T-helper 1 cell (primary cell): ENCODE measurements around the gene CXCL3.

Experiments used
- DNase-seq, 5 donors: peaks; one replicate each; pipeline ENCODE4 v3.0.0-alpha.2; 2012 to 2020

The CXCL3 gene

DNA sequence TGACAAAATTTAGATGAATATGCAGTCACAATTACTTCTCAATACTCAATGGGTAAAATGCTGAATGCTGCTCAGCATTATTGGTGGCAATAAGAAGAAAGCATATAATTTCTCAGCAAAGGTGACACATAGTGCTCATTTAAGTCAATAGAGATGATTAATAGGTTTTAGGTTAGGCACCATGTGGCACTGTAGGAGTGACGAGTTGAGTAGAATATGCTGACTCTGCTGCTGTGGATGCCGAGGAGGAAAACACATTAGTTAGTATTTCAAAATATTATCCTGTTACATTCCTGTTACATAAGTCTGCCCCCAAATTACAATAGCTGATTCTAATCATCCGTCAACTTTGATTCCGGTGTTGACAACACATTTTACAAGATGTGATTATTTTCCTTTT lies 26.4 kb downstream of the CXCL3 start:
- no peak for DNase-seq

- DNase-seq, result no peak
These were observed 29.2 kb downstream of the CXCL3 start for GRCh38 chr4:74009307-74009706.

GRCh38 chr4:74006009-74006476 lies 32.4 kb downstream of the CXCL3 start:
- no peak for DNase-seq

DNA sequence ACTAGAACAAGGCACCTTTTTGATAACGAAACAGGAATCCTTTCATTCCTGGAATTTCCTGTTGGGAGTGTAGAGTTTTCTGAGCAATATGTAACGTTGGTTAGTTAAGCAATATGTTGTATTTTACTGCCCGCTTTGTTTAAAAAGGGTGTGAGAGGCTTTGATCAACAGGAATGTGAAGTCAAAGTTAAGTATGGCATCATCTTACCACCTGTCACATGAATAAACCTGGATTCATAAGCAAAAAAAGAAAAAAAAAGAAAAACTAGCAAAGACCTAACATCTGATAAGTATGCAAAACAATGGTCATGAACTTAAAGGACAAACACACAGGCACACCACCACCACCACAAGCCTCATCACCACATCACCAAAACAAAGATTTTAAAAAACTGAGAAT lies 33.0 kb downstream of the CXCL3 start:
- DNase-seq, result no peak

GRCh38 chr4:74004668-74005067 lies 33.8 kb downstream of the CXCL3 start:
- DNase-seq, result no peak

DNA sequence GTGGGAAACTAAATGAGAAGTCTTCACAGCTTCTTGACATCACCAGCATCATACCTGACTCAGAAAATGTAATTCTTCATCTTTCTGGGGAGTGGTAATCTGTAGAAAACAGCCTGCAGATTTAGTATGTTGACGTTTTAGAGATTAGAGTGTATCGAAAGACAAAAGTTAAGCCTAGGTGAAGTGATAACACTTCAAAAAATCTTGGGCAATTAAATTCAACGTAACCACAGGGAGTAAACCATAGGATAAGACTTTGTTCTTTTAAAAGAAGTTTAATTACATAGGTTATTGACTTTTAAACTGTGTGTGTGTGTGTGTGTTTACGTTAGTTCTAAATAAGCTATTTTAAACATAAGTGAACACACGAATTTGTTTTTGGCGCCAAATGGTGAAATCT lies 38.2 kb downstream of the CXCL3 start:
- DNase-seq, result no peak

DNA sequence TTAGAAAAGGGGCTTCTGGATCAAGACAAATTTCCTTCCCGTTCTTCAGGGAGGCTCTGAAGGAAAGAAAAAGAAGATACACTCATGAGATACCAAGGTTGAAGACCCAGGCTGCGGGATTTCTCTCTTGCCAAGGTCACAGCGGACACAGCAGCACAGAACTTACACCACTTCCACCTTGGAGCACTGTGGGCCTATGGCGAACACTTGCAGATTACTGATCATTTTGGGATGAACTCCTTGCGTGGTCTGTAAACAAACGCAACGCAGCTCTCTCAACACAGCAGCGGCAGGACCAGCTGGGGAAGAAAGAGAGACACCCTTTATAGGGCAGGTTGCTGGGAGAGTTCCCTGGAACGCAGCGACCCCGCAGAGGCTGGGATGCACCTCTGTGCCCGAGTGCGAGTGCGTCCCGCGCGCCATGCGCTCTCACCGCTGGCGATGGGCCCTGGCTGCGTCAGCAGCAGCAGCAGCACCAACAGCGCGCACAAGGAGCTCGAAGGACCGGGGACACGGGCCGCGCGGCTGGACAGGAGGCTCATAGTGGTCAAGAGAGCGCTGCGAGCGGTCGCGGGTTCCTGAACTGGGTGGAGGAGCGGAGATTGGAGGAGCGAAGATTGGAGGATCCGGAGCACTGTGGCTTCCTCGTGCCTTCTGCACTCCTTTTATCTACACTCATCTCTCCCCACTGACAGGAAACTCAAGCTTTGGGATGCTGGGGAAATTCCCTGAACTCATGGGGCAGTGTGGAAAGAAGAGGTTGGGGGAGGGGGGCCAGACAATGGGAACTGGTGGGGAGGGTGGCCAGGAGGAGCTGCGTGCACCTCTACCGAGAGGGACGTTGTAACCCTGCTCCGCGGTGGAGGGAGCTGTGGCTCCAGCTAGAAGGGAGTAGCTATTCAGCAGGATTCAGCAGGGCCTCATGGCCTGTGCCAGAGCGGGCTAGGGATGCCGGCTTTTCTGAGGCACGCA lies 40.2 kb downstream of the CXCL3 start, which contains the start of gene CXCL5:
Gene CXCL5, minus strand, starts transcription at position 638 of the 972 bp plus-strand sequence. Its CDS starts 96 bp downstream, at position 542.
- no peak for DNase-seq

DNA sequence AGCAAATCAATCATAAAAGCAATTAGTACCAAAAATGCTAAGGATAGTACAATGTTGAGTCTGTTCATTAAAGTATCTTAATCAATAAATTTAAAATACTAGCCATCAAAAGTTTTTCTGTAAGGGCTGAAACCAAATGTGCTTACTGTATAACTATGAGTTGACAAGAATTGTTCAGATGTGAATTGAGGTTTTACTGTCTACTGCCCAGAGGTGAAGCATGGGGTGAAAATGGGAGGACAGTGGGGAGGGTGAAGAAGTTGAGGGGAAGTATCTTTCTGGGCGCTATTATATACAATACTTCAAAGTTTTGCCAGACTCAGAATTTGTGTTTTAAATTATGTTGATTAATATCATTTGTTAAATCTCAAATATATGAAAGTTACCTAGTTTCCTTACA lies 46.4 kb downstream of the CXCL3 start:
- DNase-seq, result no peak

DNA sequence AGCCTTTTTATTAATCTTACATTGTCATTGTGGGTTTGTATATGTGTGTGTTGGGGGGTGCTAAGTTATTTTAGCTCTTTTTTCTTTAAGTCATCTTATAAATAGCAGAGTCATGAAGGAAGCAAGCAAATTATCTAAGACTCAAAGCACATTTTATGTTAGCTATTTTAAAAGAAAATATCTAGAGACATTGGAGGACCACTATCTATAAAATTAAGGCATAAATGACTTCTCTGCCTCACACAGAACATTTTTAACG lies 46.8 kb downstream of the CXCL3 start:
- no peak for DNase-seq

GRCh38 chr4:73990988-73991741 lies 47.3 kb downstream of the CXCL3 start:
- DNase-seq, result no peak

GRCh38 chr4:73989928-73990327 lies 48.6 kb downstream of the CXCL3 start:
- no peak for DNase-seq

DNA sequence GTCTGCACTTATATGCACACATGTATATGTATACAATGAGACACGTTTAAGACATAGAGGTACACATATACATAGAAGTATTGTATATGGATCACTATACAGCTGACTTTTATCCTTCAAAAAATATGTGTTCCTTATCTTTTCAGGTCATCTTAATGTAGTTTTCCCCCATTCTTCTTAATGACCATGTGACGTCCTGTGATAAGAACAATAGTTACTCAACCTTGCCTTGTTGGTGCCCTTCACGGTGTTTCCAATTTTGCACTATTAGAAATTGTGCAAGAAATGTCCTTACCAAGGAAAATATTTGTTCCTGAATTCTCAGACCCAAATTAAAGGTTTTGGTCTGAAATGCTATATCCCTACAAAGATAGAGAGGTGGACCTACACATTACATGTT lies 49.5 kb downstream of the CXCL3 start:
- DNase-seq, result no peak

DNA sequence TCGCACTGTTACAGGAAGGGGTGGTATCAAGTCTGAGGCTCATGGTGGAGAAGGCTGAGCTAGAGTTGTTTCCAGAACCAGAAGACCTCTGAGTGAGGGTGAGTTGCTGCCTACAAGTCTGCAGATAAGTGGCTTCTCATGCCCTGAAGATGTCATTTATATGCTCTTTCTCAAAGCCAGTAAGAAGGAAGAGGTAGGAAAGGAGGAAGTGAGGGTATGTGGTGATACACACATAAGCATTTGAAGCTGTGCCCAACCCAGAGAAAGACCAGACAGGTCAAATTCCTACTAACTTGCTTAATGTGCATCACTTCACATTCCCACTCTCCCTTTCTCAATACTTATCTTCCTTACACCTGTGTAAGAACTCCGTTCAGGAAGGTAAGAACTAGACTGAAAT lies 50.4 kb downstream of the CXCL3 start, which contains the start of gene PPBP:
Gene PPBP, minus strand, starts transcription at position 130 of the 400 bp plus-strand sequence. Its CDS starts 87 bp downstream, at position 43.
- no peak for DNase-seq
